A204.1 (cell line): ENCODE data around the gene WWOX.

Source experiments
- FAIRE-seq: peaks from 2 replicates; lab custom pipeline; 2012; peaks lifted over from hg19 to GRCh38; lab: Jason Lieb, UNC

WWOX gene

DNA sequence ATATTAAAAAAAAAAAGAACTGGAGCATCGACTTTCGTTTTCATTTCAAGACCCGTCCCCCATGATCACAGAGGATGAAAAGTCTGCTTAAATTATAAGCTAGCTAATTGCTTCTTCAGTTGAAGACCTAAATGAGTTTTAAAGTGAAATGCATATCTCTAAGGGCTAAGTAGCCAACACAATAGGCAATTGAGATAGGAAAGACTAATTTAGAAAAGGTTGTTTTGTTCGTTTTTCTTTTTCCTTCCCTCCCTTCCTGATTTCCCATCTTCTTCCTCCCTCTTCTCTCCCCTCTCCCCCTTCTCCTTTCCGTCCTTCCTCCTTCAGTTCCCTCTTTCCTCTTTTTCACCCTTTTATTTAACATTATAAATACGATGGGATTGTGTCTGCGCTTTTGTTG is 377.2 kb downstream of the WWOX start:
- no peak for FAIRE-seq

GRCh38 chr16:78478267-78478861 is 378.9 kb downstream of the WWOX start:
- FAIRE-seq, result no peak

DNA sequence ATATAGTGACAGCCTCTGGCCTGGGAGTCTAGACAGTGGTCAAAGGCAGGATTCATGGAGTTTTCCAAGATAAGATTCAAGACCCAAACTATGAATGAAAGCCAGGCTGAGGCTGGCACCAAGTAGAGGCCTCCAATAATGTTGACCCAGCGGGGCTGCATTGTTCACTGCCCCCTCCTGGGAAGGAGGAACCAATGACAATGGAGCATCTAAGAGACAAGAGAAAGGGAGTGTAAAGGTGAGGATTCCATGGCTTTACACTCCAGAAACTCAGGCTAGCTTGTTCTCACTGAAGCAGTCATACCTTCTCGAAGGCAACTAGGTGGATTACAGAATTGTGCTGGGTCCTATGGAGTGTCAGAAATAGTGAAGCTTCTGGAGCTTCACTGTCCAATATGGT is 380.3 kb downstream of the WWOX start:
- no peak for FAIRE-seq

GRCh38 chr16:78480588-78480987 is 381.1 kb downstream of the WWOX start:
- FAIRE-seq, result no peak

- no peak for FAIRE-seq
Measured at GRCh38 chr16:78483124-78483992, 383.9 kb downstream of the WWOX start.

GRCh38 chr16:78484509-78485058 is 385.1 kb downstream of the WWOX start:
- FAIRE-seq, result no peak

GRCh38 chr16:78485188-78485916 is 385.9 kb downstream of the WWOX start:
- FAIRE-seq, result no peak

DNA sequence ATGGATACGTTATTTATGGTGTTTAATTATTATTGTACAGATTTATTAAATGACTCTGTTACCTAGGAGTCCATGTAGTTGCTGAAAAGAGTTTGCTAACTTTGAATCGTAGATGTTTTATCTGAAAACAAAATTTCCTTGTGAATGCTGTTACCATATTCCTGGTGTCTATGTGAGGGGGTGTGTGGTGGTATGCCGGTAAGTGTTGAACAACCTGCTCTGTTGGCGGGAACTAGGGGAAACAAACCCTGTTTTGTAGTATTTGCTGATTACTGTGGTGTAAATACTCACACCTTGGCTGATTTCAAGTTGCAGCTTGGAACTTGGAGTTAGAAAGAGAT is 386.4 kb downstream of the WWOX start:
- no peak for FAIRE-seq

DNA sequence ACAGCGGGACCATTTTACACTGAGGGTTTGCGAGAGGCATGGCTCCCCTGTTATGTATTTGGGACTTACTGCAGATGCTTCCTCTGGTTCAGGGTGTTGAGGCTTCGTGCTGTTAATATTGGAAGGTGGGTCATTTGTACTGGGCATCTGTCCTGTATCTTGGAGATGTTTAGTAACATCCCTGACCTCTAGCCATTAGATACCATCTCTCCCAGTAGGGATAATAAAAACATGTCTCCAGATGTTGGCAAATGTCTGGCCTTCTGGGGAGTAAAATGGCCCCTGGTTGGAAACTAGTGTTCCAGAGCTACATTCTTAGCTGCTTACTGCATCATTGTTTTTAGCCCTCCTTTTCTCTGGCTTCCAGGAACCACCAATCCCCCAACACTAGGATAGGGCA is 388.0 kb downstream of the WWOX start:
- FAIRE-seq, result no peak

DNA sequence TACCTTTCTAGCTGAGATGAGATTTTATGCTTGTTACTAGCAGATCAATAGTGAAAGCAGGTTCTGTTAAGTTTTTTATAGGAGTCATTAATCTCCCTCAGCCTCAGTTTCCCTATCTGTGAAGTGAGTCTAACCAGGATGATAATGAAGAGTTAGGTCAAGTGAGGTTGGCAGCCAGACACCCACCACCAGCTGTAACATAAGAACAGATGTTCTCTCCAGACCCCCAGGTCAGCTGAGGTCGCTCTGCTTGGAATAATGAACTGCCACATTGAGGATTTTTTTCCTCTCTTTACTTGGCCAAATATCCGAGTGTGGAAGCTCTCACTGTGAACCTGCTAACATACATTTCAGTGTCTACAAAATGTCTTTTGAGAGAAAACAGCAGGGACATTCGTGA is 389.6 kb downstream of the WWOX start:
- no peak for FAIRE-seq

GRCh38 chr16:78489631-78490030 is 390.2 kb downstream of the WWOX start:
- no peak for FAIRE-seq

DNA sequence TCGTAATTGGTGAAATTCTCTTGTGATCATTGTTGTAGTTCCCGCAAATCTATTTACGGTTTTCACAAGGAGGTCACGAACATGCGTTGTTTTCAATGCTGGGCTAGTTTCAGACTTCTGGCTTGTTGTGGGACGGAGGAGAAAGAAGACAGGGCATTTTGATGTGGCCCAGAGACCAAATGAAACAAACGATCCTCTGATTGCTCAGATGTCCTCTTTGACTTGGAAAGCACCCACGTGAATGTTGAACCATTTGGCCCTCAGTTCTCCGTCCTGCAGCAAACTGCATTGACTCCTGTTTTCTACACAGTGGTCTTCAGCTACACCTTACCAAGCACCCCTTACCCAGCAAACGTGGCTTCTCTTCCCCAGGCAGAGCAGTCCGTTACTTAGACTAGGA is 391.0 kb downstream of the WWOX start:
- no peak for FAIRE-seq

DNA sequence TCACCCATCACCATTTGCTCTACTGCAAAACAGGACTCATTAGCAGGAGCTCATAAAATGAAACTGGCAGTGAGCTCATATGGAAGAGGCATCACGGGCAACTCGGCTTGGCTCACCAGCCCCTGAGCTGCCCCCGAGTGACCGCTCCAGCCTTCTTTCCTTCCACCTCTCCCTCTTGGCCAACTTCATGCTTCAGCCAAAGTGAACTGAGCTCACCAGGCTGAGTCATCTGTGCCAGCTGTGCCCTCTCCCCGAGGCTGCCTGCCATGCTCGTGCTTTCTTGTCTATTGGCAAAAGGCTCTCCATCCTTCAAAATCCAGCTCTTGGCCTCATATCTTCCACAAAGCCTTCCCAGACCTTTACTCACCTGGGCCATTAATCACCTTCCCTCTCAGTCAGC is 391.4 kb downstream of the WWOX start:
- no peak for FAIRE-seq

DNA sequence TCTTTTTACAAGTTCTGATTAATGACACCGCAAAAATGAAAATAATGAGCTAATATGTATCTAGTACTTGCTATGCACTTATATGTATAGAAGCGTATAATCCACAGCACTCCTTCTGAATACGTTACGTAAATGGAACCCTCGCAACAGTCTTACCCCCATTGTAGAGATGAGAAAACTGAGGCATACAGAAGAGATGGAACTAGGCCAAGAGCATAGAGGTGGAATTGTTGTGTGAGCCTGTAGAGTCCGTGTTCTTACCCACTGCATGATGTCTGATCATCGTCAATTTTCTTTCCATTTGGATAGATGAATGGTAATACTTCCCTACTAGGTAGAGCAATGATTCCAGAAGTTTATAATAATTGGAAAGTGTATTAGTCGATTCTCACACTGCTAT is 394.1 kb downstream of the WWOX start:
- no peak for FAIRE-seq

GRCh38 chr16:78494105-78494504 is 394.7 kb downstream of the WWOX start:
- no peak for FAIRE-seq

DNA sequence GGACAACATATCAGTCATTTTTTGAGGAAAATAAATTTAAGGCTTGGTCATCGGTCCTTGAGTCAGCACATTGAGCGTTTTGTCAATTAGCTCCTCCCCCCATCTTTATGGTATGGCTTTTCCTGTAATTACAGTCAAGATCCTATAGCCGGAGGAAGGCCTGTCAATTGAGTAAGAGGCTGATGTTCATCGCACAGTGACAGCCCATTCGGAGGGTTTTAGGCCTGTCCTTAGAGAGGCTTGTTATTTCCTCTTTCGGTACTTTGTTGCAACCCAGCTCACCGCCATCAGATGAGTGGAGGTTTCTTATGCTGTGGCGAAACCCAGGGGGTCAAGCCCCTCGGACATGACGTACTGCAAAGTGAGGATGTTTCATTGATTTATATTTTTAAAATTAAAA is 395.2 kb downstream of the WWOX start:
- FAIRE-seq, result no peak

GRCh38 chr16:78496189-78496588 is 396.7 kb downstream of the WWOX start:
- FAIRE-seq, result no peak

DNA sequence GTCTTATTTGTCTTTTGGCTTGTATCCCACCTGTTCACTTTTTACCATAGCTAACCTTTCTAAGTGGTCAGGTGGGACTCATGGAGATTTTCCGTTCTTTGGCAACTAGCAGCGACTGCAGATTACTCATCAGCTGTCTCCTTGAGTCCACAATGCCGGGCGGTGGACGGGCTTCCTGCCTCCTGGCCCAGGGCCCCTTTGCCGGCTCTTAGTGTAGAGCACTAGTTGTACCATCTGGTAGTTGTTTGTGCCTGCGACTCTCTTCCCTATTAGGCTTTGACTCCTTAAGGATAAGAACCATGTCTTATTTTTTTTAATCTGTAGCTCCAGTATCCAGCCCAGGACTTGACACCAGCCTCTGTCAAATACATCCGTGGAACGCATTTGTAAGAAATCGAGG is 399.9 kb downstream of the WWOX start:
- no peak for FAIRE-seq

GRCh38 chr16:78500659-78501270 is 401.3 kb downstream of the WWOX start:
- FAIRE-seq, result no peak

GRCh38 chr16:78501744-78502143 is 402.3 kb downstream of the WWOX start:
- no peak for FAIRE-seq

DNA sequence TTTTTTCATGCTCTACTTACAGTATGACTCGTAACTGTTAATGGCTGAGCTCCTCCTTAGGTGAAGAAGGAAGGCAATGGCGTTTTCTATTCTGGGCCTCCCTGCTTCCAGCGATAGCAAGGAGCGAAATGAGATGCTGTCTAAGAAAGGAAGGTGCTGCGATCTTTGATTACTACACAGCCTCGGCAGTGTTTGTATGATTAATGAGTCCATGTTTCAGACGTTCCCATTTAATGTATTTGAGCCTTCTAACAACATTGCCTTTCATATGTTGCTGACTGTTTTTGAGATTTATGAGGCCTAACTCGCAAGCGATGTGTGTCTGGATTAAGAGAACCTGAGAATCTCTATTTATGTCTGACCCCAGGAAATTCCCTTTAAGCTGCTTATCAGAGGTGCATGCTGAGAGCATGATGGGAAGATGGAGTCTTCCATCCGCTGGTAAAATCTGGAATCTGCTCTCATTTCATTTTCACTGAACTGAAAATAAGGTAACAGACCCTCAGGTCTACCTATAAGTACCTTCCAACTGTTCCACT is 403.4 kb downstream of the WWOX start:
- no peak for FAIRE-seq

- peak; percentile 77 for FAIRE-seq
Measured at GRCh38 chr16:78503602-78504001, 404.1 kb downstream of the WWOX start.
